ENCODE data around the gene C4BPA.

The C4BPA gene

GRCh38 chr1:207077470-207078377 is 26.3 kb upstream of the C4BPA start:
- DNase-seq = peak; percentile 66

GRCh38 chr1:207078578-207079132 is 25.4 kb upstream of the C4BPA start:
- DNase-seq = no peak

- no peak for DNase-seq
Observed at GRCh38 chr1:207079706-207080241, 24.3 kb upstream of the C4BPA start.

- DNase-seq = no peak
Observed at GRCh38 chr1:207081088-207081487, 22.9 kb upstream of the C4BPA start.

GRCh38 chr1:207081806-207082205 is 22.2 kb upstream of the C4BPA start:
- no peak for DNase-seq

DNA sequence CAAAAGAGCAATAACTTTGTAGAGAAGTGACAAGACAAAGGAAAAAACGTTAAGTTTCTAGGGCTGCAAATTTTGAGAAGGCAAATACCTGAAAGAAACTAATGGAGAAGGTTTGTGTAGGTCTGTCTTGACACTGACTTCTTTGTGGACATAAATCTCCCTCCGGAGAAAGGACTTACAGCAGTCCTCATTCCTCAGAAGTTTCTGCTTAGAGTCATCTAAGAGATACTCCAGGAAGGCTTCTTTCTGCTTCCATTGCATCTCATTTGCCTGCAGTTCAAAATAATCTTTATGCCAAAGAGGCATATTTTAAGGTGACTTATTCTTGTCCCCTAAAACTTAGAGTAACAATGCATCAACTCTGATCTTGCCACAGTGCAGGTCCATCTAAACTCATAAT is 19.8 kb upstream of the C4BPA start:
- no peak for DNase-seq

- DNase-seq = peak; percentile 53
Observed at GRCh38 chr1:207084701-207085180, 19.3 kb upstream of the C4BPA start.

- DNase-seq = no peak
Observed at GRCh38 chr1:207085887-207086286, 18.1 kb upstream of the C4BPA start.

- DNase-seq = no peak
Observed at GRCh38 chr1:207088161-207088560, 15.9 kb upstream of the C4BPA start.

DNA sequence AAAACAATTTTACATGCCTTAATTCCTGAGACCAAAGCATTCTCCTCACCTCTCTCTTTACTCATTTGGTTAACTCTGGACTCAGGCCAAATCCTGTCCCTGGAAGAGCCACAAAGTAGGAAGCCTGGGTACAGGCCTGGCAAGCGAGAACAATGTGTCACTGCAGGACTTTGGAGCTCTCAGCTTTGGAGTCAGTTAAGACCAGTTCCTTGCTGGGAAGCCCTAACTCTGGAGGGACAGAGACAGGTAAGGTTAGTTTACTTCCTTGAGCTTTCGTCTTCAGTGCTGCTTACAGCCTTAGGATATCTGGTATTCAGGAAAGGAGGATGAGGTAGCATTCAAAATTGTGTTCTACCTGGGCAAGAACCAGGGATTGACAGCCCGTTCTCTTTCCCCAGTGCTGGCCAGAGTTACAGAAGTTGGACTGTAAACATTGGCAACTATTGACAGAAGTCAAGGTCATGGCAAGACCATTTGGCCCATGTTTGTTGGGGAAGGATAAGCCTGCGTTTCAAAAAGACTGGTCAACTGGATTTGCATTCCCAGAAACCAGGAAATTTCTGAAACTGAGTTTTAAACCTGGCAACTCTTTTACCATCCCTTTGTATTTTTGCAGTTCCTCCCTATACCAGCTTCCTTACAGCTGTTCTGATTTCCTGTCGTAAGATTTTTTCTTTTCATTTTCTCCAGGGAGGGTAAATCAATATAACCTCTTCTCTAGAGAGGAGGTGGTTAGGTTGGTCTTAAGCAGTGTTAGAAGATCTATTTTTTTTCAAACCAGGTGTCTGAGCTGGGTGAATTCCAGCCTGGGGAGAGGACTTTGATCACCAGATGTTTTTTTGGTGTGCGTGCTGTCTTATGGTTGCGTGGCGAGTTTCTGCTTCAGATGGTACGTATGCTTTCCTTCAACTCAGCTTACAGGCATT is 15.1 kb upstream of the C4BPA start, which contains the start of gene C4BPB:
C4BPB (plus strand) TSS at position 160 of the 926 bp plus-strand sequence; CDS start at position 832, 672 bp downstream.
- peak; percentile 14 for DNase-seq

DNA sequence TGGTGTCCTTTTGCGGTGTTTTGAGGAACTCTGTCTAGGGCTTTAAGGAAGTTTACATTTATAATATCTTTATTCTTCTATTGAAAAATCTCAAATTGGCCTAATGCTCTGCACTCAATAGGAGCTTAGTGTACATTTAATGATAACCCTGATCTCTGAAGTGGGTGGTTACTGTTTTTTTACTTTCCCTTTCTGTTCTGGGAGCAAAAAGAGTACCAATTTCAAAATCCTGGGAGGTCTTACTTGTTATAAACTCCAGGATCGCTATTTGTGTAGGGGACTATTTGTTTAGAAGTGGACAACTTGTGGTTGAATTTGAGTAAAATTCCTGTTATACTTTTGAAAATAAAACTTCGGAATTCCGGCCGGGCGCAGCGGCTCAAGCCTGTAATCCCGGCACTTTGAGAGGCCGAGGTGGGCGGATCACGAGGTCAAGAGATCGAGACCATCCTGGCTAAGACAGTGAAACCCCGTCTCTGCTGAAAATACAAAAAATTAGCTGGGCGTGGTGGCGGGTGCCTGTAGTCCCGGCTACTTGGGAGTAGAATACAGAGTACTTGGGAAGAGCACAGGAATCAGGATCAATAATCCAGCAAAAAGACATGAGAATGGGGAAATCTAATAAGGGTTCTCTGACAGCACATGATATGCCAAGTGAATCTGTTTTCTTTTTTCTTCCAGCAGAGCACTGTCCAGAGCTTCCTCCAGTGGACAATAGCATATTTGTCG is 14.2 kb upstream of the C4BPA start:
- no peak for DNase-seq

DNA sequence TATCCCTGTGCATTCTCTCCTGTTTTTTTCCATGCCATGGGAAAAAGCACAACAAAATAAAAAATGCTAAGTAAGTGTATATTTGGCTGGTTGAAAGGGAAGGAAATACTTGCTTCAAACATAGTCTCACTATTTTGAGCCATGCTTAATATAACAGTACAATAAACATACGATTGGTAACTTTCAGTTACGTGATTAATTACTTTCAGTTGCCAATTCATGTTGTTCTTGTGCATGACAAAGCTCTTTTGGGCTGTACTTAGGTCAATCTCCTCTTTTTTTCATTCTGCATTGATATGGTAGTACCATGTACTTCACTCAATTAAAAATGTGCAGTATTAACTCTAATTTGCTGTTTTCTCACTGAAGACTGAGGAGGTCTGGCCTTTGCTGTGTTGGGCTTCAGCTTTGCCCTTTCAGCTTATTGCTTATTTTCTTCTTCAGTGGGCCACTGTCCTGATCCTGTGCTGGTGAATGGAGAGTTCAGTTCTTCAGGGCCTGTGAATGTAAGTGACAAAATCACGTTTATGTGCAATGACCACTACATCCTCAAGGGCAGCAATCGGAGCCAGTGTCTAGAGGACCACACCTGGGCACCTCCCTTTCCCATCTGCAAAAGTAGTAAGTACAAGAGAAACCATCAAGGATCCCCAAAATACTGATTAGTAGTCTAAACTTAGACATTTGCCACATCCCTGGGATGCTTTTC is 12.7 kb upstream of the C4BPA start:
- no peak for DNase-seq

DNA sequence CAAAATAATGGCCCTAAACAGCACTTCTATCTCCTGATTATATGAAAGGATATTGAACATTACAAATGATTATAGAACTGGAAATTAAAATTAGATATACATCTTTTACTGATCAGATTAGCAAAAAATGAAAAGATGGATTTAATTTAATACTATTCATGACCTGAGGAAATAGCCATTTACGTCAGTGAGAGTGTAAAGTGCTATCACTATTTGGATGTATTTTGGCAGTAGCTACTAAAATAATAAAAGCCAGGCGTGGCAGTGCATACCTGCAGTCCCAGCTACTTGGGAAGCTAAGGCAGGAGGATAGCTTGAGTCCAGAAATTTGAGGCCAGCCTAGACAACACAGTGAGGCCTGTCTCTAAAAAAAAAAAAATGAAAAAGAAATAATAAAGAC is 10.1 kb upstream of the C4BPA start:
- no peak for DNase-seq

GRCh38 chr1:207097871-207098324 is 6.1 kb upstream of the C4BPA start:
- DNase-seq = no peak

DNA sequence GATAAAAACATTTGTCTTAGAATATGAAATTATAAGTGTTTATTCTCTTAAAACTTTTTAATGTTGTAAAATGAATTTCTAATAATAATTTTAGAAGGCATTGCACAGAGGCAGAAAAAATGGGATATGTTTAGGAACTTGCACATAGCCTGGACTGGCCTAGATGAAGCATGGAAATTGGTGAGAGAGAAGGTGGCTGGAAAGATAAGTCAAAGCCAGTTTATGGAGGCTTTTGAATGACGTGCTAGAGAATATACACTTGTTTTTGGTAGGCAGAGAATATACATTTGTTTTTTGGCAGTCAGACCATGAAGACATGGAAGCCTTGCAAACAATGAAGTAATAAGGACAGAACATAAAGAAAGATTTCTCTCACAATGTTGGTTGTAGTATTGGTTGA is 2.3 kb upstream of the C4BPA start:
- no peak for DNase-seq

- DNase-seq = no peak
Observed at GRCh38 chr1:207102146-207102545, 1.9 kb upstream of the C4BPA start.

DNA sequence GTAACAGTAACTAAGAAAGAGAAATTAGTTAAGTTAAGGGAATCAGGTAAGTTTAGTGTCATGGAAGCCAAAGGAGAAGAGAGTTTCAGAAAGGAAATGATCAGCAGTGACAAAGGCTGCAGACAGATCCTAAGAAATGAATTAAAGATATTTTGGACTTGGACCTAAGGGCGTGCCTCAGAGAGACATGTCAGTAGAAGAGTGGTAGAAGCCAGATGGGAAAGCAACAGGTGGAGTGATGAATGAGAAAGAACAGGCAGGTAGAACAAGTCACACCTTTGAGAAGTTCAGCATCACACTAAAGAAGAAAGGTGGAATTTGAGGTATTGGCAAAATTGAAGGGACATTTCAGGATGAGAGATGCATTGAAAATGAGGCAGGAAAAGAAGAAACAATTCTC is 1.4 kb upstream of the C4BPA start:
- DNase-seq = no peak

- DNase-seq = no peak
Observed at GRCh38 chr1:207109004-207109403, 5.0 kb downstream of the C4BPA start.

DNA sequence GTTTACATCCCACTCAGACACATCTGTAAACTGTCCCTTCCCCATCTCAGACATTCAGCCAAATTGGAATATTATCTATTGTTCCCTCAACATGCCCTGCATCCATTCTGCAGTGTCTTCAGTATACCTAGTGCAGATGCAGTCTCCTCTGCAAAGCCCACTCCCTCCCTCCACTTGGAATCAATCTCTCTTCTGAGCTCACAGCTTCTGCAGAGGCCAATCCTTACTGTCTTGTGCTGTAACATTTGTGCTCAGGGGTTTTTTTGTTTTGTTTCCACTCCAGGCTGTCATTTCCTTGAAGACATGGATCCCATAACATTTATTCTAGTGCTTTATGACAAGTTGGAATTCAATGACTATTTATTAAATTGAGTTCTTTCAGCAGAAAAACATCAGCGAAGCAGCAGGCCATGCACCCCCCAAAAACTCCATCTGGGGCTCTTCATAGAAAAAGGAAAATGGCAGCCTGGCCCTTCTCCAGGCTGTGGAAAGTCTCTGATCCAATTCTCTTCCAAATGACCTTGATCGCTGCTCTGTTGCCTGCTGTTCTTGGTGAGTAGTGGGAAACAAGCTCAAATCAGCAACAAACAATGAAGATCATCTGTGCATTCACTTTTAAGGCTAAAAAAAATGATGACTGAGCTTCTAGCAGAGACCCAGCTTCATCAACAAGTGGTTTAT is 8.7 kb downstream of the C4BPA start:
- DNase-seq = no peak

DNA sequence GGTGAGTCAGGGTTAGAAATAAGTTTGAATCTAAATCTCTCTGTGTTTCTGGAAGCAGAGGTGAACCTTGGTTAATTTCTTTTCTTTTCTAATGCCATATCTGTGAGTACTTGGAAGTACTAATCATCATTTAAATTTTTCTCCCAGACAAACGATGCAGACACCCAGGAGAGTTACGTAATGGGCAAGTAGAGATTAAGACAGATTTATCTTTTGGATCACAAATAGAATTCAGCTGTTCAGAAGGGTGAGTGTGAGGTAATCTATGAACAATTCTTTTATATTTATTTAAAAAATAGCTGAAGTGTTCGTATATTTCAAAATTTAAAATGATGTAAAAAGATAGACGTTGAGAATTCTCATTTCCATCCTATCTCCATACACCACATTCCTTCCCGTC is 11.2 kb downstream of the C4BPA start:
- DNase-seq = no peak

DNA sequence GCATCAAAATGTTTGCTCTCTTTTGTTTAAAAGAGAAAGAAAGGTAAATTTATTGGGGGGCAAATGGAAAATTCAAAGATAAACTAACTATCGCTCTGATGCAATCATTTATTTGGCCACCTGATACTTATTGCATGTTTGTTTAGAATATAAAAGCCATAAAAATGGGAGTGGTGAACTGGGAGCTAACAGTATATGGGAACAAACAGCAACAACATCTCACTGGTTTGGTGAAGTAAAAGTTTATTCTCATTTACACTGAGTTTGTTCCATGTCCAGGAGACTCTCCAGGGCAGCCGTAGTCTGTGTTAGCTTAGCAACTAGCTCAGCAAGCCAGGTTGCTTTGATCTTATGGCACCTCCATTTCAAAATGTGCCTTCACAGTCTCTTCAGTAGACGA is 20.4 kb downstream of the C4BPA start:
- DNase-seq = no peak
